Fibroblast of skin of right biceps (primary cell): ENCODE data around the gene FFAR3.

Experiments
- DNase-seq: peaks from one replicate; pipeline ENCODE4 v3.0.0-alpha.2; 2013

Gene FFAR3

DNA sequence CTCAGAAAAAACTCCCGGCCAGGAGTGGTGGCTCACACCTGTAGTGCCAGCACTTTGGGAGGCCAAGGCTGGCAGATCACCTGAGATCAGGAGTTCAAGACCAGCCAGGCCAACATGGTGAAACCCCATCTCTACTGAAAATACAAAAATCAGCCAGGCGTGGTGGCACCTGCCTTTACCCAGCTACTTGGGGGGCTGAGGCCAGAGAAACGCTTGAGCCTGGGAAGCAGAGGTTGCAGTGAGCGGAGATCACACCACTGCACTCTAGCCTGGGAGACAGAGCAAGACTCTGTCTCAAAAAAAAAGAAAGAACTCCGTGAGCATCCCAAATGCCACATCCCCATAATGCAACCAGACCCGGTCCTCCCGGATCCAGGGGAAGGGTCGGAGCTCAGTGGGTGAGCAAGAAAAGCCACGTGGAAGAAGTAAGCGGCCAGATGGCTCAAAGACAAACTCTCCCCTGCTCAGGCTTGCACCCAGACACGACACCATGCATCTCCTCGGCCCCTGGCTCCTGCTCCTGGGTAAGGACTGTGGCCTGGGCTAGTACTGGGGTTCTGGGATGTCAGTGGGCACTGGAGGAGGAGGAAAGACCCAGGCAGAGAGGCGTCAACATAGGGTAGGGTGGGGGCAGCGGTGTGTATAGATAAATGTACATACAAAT lies 26.6 kb upstream of the FFAR3 start:
- DNase-seq: no peak

GRCh38 chr19:35332817-35333216 lies 25.4 kb upstream of the FFAR3 start:
- DNase-seq: no peak

- DNase-seq: no peak
Measured at GRCh38 chr19:35334144-35334753, 24.0 kb upstream of the FFAR3 start.

- no peak for DNase-seq
Measured at GRCh38 chr19:35336166-35336955, 21.9 kb upstream of the FFAR3 start.

- DNase-seq: no peak
Measured at GRCh38 chr19:35337097-35337983, 20.9 kb upstream of the FFAR3 start.

DNA sequence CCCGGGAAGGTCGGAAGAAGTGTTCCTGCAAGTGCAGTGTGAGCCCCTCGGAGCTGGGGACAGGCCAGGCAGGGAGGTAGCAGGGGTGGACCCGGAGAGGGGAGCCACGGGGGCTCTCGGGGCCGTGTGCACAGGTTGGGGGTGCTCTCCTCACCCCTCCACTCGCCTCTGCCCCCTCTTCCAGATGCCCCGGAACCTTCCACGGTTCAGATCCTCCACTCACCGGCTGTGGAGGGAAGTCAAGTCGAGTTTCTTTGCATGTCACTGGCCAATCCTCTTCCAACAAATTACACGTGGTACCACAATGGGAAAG lies 20.3 kb upstream of the FFAR3 start:
- DNase-seq: no peak

DNA sequence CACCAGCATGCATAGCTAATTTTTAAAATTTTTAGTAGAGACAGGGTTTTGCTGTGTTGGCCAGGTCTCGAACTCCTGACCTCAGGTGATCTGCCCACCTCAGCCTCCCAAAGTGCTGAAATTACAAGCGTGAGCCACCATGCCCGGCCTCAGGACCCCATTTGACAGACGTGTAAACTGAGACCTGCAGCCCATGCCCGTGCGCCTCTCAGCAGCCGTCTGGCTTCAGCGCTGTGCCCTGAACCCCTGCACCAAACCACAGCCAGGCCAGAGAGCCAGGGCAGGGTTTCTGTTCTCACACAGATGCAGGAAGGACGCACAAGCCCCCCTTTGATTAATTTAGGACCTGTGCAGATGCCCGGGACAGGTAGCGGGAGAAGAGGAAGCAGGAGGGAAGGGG lies 17.8 kb upstream of the FFAR3 start:
- DNase-seq: no peak

DNA sequence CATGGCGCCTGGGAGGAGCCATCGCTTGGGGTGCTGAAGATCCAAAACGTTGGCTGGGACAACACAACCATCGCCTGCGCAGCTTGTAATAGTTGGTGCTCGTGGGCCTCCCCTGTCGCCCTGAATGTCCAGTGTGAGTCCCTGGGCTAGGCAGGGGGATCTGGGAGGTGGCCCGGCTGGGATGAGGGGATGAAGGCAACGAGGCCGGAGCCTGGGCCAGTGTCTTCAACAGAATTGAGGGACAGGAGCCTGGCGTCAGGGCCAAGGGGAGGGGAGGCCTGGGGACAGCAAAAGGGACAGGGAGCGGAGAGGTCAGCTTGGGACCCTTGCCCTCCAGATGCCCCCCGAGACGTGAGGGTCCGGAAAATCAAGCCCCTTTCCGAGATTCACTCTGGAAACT lies 17.3 kb upstream of the FFAR3 start:
- no peak for DNase-seq

DNA sequence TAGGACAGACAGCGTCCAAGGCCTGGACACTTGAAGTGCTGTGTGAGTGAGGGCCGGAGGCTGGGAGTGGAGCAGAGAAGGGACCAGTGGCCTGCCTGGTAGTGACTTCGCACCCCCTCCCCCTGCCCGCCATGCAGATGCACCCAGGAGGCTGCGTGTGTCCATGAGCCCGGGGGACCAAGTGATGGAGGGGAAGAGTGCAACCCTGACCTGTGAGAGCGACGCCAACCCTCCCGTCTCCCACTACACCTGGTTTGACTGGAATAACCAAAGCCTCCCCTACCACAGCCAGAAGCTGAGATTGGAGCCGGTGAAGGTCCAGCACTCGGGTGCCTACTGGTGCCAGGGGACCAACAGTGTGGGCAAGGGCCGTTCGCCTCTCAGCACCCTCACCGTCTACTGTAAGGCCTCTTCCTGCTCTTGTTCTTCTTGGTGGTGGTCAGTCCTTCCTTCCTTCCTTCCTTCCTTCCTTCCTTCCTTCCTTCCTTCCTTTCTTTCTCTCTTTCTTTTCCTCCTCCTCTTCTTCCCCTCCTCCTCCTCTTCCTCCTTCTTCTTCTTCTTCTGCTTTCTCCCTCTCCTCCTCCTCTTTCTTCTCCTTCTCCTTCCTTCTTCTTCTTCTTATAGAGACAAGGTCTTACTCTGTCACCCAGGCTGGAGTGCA lies 16.6 kb upstream of the FFAR3 start:
- DNase-seq: no peak

GRCh38 chr19:35342430-35342829 lies 15.8 kb upstream of the FFAR3 start:
- DNase-seq: no peak

GRCh38 chr19:35344511-35345031 lies 13.7 kb upstream of the FFAR3 start:
- DNase-seq: no peak

GRCh38 chr19:35345671-35346111 lies 12.6 kb upstream of the FFAR3 start:
- no peak for DNase-seq

DNA sequence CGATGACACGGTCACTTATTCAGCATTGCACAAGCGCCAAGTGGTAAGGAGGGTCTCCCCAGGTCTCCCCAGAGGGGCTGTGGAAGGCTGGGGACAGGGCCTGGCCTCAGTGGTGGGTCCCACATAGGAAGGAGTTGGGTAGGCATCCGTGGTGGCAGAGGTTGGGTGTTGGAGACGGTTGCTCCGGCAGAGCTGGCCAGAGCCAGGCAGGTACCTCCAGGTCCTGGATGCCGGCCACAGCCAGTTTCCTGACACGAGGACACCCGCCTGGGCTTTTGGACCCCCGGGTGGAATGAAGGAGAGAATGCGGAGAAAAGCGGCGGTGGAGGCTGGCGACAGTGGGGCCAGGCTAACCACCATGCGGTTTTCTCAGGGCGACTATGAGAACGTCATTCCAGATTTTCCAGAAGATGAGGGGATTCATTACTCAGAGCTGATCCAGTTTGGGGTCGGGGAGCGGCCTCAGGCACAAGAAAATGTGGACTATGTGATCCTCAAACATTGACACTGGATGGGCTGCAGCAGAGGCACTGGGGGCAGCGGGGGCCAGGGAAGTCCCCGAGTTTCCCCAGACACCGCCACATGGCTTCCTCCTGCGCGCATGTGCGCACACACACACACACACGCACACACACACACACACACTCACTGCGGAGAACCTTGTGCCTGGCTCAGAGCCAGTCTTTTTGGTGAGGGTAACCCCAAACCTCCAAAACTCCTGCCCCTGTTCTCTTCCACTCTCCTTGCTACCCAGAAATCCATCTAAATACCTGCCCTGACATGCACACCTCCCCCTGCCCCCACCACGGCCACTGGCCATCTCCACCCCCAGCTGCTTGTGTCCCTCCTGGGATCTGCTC lies 11.8 kb upstream of the FFAR3 start:
- no peak for DNase-seq

- DNase-seq: no peak
Measured at GRCh38 chr19:35347171-35347929, 10.9 kb upstream of the FFAR3 start, which contains the start of gene FFAR1. Gene FFAR1, plus strand, starts transcription at chr19:35347902. Its CDS starts 3,650 bp downstream, at chr19:35351552.

GRCh38 chr19:35347930-35348298 lies 10.3 kb upstream of the FFAR3 start:
- no peak for DNase-seq

DNA sequence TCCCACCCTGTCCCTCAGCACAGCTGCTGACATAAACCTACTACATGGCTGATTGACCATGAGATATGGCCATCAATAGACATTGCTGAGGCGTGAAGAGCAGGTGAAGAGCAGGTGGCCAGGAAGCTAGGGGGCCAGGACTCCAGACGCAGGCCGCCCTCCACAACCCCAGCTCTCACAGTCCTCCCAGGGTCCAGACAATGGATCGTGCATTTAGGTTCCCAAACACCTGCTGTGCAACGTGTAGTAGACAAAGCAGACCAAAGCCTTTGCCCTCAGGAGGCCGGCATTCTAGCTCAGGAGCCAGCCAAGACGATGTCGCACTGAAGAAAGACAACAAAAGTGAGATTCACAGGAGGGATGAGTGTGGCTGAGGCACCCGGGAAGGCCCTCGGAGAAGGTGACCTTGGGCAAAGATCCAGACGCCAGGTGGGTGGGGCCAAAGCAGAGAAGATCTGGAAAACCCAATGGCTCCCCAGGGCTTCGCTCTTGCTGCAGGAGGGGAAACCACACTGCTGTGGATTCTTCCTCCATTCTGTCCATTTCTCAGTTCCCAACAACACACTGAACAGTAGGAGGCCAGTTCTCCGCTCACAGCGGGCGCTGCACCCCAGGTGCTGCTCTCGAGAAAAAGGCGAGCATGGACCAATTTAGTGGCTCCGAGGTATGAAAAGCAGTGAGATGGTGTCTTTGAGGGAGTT lies 9.2 kb upstream of the FFAR3 start:
- DNase-seq: no peak

DNA sequence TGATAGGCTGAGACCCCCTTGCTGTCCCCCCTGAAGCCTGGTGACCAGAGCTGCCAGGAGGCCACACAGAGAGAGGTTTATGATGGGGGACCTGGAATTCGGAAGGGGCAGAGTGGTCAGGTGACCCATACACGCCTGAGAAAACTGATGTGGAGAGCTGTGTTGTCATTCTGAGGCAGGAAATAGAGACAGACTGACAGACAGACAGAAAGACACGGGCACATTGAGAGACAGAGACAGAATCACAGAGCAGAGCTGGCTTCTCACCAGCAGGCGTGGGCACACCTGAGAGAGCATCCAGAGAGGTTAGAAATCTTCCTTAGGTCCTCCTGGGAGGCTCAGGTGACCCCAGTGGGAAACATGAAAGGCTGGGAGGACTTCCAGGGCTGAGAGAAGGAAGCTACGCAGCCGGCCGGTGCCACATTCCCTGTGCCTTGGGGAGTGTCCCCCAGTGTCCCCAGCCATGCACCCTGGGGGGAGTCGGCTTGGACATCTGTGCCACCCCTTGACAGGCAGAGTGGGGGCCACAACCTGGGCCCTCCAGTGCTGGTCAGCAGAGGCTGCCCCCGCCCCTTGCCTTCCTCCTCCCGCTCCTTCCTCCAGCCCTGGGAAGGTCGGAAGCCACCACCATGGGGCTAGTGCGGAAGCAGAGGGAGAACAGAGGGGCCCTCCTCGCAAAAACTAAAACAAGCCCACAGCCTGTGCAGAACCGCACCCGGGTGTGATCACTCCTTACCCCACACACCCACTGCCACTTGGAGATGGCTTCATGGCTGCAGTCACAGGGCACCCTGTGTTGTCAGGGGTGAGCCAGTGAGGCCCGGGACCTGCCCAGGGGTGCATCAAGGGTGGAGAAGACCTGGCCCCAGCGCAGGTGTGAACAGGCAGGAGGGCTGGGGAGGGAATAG lies 8.4 kb upstream of the FFAR3 start:
- no peak for DNase-seq

DNA sequence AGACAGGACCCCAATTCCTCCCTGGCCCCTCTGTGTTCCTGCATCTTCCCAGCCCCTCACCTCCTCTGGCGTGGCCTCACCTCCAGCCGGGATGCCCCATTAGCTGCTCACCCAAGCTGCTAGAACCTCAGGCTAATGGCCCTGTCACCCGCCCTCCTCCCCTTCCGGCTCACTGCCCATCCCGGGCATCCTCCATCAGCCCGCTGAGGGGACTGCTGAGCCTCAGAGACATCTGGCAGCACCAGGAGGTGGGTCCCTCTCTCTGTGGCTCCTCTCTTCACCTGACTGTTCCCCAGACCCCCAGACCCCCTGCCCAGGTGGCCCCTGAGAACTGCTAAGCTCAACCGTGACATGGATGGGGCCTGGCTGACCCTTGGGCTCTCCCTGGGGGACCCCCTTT lies 7.7 kb upstream of the FFAR3 start:
- DNase-seq: no peak
